HEK293T (cell line): ENCODE measurements around the gene MOB3C.

Source experiments
- BHLHE40 ChIP-seq: fragments of 450-650 bp; IDR thresholded peaks from 2 replicates; pipeline ENCODE4 v1.6.1; 2016; ENCODE audit warnings: mild to moderate bottlenecking, moderate library complexity, borderline replicate concordance
- CTBP1 ChIP-seq: fragments of 450-650 bp; IDR thresholded peaks from 2 replicates; pipeline ENCODE4 v1.6.1; 2016; ENCODE audit warnings: borderline replicate concordance
- FOXA1 ChIP-seq: fragments of 450-650 bp; IDR thresholded peaks from 2 replicates; pipeline ENCODE4 v1.6.1; 2016; ENCODE audit warnings: mild to moderate bottlenecking
- FOXK2 ChIP-seq: fragments of 450-650 bp; IDR thresholded peaks from 2 replicates; pipeline ENCODE4 v1.6.1; 2016; ENCODE audit warnings: mild to moderate bottlenecking
- FOXM1 ChIP-seq: fragments of 450-650 bp; IDR thresholded peaks from 2 replicates; pipeline ENCODE4 v1.6.1; 2017; ENCODE audit warnings: mild to moderate bottlenecking, borderline replicate concordance
- LEF1 ChIP-seq: fragments of 450-650 bp; IDR thresholded peaks from 2 replicates; pipeline ENCODE4 v1.6.1; 2017; ENCODE audit warnings: mild to moderate bottlenecking, borderline replicate concordance
- SP1 ChIP-seq: fragments of 450-650 bp; IDR thresholded peaks from 2 replicates; pipeline ENCODE4 v1.6.1; 2017

DNA sequence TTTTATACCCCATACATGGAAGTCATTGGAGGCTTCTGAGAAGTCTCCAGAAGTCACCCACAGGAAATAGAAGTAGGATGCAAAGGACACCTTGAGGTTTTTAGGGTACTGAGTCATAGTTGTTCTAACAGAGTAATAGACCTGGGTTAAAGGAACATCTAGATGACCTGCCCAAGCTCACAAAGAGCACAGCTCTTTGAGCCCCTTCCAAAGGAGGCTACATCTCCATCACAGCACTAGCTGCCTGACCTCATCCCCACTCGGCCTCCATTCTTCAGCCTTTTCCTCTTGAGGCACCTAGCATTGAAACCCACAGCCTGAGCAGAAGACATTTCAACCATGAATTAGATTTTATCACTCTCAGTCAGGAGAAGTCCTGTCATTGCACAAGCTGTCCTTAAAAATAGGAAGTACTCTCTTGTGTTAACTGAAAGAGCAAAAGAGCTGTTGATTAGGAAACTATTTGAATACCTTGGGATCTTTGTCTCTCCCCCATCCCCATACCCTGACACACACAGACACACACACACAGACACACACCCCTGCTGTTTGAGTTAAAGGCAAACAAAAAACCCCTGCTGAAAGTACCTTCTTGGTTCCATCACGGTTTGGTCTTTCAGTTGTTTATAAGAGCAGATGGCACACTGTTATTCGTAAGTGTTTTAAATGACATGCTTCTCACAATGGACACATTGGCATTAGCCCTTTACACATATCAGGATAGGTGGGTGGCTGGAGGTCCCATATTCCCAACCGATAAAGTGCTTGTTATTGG is 34.7 kb downstream of the MOB3C start:
- TF ChIP-seq FOXM1 (no peak), LEF1 (no peak), FOXA1 (no peak), CTBP1 (no peak), SP1 (no peak), FOXK2 (no peak), BHLHE40 (no peak)
